ENCODE results near the gene TESK1. TPM values are rescaled to one million over a fixed set of nuclear protein-coding genes. Genes with fewer than 3 reads are reported as not detected.

TESK1 gene
- total and polyA plus RNA-seq, 2 of the 4 experiments (the other 2 are of a cell fraction) = 3.4 to 21.0 TPM

DNA sequence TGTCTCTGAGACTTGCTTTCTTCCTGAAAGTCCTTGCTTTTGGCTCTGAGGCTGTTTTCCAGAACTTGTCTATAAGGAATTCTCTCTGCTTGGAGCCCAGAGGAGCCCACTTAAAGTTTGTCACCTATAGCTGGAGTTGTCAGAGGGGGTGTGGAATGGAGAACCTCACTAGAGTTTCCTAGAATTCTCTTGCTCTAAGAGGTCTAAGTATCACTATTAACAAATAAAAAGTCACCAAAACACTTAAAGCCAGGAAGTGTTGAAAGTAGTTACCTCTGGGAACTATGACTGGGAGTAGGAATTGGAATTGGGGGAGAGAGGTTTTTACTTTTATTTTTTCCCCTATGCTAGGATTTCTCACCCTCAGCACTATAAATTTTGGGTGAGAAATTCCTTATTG lies 30.7 kb downstream of the TESK1 start:
- Histone ChIP-seq H2AK9ac (replicated peaks; ENCODE audit: low read depth, low read length, poor library complexity) (no peak overlapping the region), H3K36me3 (ENCODE audit: control insufficient read depth, insufficient read depth, low read length) (no peaks in the 10 kb centered on the region), H2BK5ac (ENCODE audit: low read depth, low read length, poor library complexity, severe bottlenecking) (no peak overlapping the region), H2BK20ac (ENCODE audit: low read depth, low read length) (no peak overlapping the region), H3K79me1 (ENCODE audit: low read depth in 1 of 2, low read length in 2 of 2) (no peaks in the 10 kb centered on the region), H4K5ac (ENCODE audit: low read depth, low read length) (no peak overlapping the region), H2AK5ac (ENCODE audit: low read depth, low read length) (no peak overlapping the region), H4K20me1 (ENCODE audit: insufficient read depth, low read length) (no peaks in the 10 kb centered on the region), H2AFZ (replicated peaks; ENCODE audit: low read length, poor library complexity) (no peak overlapping the region), H4K8ac (ENCODE audit: low read depth in 2 of 2, low read length in 2 of 2) (no peak overlapping the region), H3K4me2 (ENCODE audit: low read depth, low read length) (no peak overlapping the region), H3K9me1 (ENCODE audit: insufficient read depth, low read length) (no peaks in the 10 kb centered on the region), H3K27me3 (ENCODE audit: control insufficient read depth, insufficient read depth, low read length) (no peaks in the 10 kb centered on the region; the same call in 1 of the 2 replicates), H3K9me3 (ENCODE audit: control insufficient read depth, insufficient read depth, low read length) (no peaks in the 10 kb centered on the region), H3K18ac (ENCODE audit: low read depth, low read length) (no peak overlapping the region), H3K14ac (replicated peaks; ENCODE audit: low read depth, low read length) (no peak overlapping the region), H2BK120ac (ENCODE audit: low read depth, low read length) (no peak overlapping the region), H3K4me1 (ENCODE audit: control insufficient read depth, insufficient read depth, low read length) (no peaks in the 10 kb centered on the region), H4K91ac (ENCODE audit: insufficient read depth, low read depth, low read length) (no peak overlapping the region), H3K4ac (ENCODE audit: low read depth, low read length) (no peak overlapping the region), H3K4me3 (ENCODE audit: insufficient read depth, low read depth, low read length) (no peak overlapping the region), H3K56ac (ENCODE audit: extremely low read depth, insufficient read depth, low read length) (no peak overlapping the region), H3K9ac (ENCODE audit: low read depth, low read length) (no peak overlapping the region), H2BK15ac (ENCODE audit: low read depth, low read length) (no peak overlapping the region), H3K23ac (ENCODE audit: low read depth, low read length) (no peak overlapping the region), H3K27ac (ENCODE audit: insufficient read depth, low read length) (no peak overlapping the region)
- no TSS peak for BruUV-seq (replicated peaks)
- TF ChIP-seq MAZ (IDR thresholded peaks at IDR 0.05; ENCODE audit: borderline replicate concordance, low read depth, low read length) (no peak), RCOR1 (IDR thresholded peaks at IDR 0.05; ENCODE audit: insufficient replicate concordance, low read length) (no peak), CHD1 (IDR thresholded peaks at IDR 0.05; ENCODE audit: low read depth, low read length) (no peak), POLR2A (IDR thresholded peaks at IDR 0.05; ENCODE audit: low read depth, low read length) (no peak), MAFK (IDR thresholded peaks at IDR 0.05; ENCODE audit: low read depth, low read length) (no peak), RFX5 (IDR thresholded peaks at IDR 0.05; ENCODE audit: low read depth, low read length) (no peak), MXI1 (IDR thresholded peaks at IDR 0.05; ENCODE audit: borderline replicate concordance, low read depth, low read length) (no peak), CEBPB (IDR thresholded peaks at IDR 0.05; ENCODE audit: low read depth, low read length) (no peak), FOS (IDR thresholded peaks at IDR 0.05; ENCODE audit: low read depth, low read length) (no peak), NFE2L2 (IDR thresholded peaks at IDR 0.05; ENCODE audit: low read depth, low read length) (no peak), SMC3 (IDR thresholded peaks at IDR 0.05; ENCODE audit: low read depth, low read length) (no peak), RAD21 (IDR thresholded peaks at IDR 0.05; ENCODE audit: low read length) (no peak)
- TF ChIP-seq, protein P1, sequence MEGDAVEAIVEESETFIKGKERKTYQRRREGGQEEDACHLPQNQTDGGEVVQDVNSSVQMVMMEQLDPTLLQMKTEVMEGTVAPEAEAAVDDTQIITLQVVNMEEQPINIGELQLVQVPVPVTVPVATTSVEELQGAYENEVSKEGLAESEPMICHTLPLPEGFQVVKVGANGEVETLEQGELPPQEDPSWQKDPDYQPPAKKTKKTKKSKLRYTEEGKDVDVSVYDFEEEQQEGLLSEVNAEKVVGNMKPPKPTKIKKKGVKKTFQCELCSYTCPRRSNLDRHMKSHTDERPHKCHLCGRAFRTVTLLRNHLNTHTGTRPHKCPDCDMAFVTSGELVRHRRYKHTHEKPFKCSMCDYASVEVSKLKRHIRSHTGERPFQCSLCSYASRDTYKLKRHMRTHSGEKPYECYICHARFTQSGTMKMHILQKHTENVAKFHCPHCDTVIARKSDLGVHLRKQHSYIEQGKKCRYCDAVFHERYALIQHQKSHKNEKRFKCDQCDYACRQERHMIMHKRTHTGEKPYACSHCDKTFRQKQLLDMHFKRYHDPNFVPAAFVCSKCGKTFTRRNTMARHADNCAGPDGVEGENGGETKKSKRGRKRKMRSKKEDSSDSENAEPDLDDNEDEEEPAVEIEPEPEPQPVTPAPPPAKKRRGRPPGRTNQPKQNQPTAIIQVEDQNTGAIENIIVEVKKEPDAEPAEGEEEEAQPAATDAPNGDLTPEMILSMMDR (conservative IDR thresholded peaks at IDR 0.05; ENCODE audit: low read depth, low read length) = no peak
- TF ChIP-seq, protein P2, sequence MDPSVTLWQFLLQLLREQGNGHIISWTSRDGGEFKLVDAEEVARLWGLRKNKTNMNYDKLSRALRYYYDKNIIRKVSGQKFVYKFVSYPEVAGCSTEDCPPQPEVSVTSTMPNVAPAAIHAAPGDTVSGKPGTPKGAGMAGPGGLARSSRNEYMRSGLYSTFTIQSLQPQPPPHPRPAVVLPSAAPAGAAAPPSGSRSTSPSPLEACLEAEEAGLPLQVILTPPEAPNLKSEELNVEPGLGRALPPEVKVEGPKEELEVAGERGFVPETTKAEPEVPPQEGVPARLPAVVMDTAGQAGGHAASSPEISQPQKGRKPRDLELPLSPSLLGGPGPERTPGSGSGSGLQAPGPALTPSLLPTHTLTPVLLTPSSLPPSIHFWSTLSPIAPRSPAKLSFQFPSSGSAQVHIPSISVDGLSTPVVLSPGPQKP (IDR thresholded peaks at IDR 0.05; ENCODE audit: borderline replicate concordance, low read depth, low read length) = no peak
- dilution Hi-C loops (cut with HindIII; ENCODE audit: low sequenced_read_pairs, unreplicated experiment) (no loop called here), intact Hi-C loops (cut with micrococcal nuclease) (no loop called here), in situ Hi-C loops (cut with MboI; ENCODE audit: low sequenced_read_pairs) (no loop called here)
- CTCF ChIA-PET = interaction anchor here (0.7 kb wide), 1 partner anchor 114 kb away, joined by 3 read pairs; no protein-coding TSS in a partner anchor
- POLR2A ChIA-PET (ENCODE audit: unreplicated experiment) = no interaction called here
- DNase-seq (no peak), ATAC-seq (ENCODE audit: low read depth) (no peak)

Measured in IMR-90 (cell line).